HepG2 (cell line): ENCODE data around the gene DENND11. TPM values are rescaled to one million over a fixed set of nuclear protein-coding genes. Genes with fewer than 3 reads are reported as not detected.

ENCODE experiments used
- EP300 ChIP-seq, 3 experiments: sonication (generic) in 1 of 3; formaldehyde crosslinking in 1 of 3; IDR thresholded peaks; 2 replicates each; pipeline versions ENCODE4 v1.5.1 to v1.6.1; 2011 to 2020; ENCODE audit warnings: low read depth in 2 of 3, low read length in 2 of 3, borderline replicate concordance in 1 of 3, improper control_type of control experiment in 1 of 3, mild to moderate bottlenecking in 1 of 3, missing genetic modification reagents in 1 of 3, moderate library complexity in 1 of 3
- FOXJ3 ChIP-seq: sonication (generic); formaldehyde crosslinking; IDR thresholded peaks from 2 replicates; pipeline ENCODE4 v1.4.0; 2020; ENCODE audit warnings: missing genetic modification reagents, mild to moderate bottlenecking, borderline replicate concordance
- HNRNPK ChIP-seq: fragments of 200-400 bp; formaldehyde crosslinking; IDR thresholded peaks from 2 replicates; pipeline ENCODE4 v1.6.1; 2018; ENCODE audit warnings: low read length, low read depth, moderate library complexity, mild to moderate bottlenecking; ENCODE audit not compliant: poor library complexity, severe bottlenecking
- NFRKB ChIP-seq: fragments of 450-650 bp; IDR thresholded peaks from 2 replicates; pipeline ENCODE4 v1.6.1; 2017
- PAWR ChIP-seq: sonication (generic); formaldehyde crosslinking; IDR thresholded peaks from 2 replicates; pipeline ENCODE4 v1.4.0; 2020; ENCODE audit warnings: missing genetic modification reagents, mild to moderate bottlenecking, borderline replicate concordance
- PAX8 ChIP-seq: sonication (generic); formaldehyde crosslinking; IDR thresholded peaks from 2 replicates; pipeline ENCODE4 v1.8.0; 2022; ENCODE audit warnings: mild to moderate bottlenecking, missing genetic modification reagents, borderline replicate concordance
- SP5 ChIP-seq: IDR thresholded peaks from 2 replicates; pipeline ENCODE4 v1.6.1; 2016; ENCODE audit warnings: low read depth, borderline replicate concordance
- SPEN ChIP-seq: sonication (generic); formaldehyde crosslinking; IDR thresholded peaks from 2 replicates; pipeline ENCODE4 v1.5.1; 2020; ENCODE audit warnings: low read depth, mild to moderate bottlenecking, missing genetic modification reagents
- TP53 ChIP-seq: sonication (generic); formaldehyde crosslinking; conservative IDR thresholded peaks from 2 replicates; pipeline ENCODE4 v1.4.0; 2020; ENCODE audit warnings: missing genetic modification reagents
- ZNF251 ChIP-seq: sonication (generic); formaldehyde crosslinking; IDR thresholded peaks from 2 replicates; pipeline ENCODE4 v1.9.0; 2021; ENCODE audit warnings: mild to moderate bottlenecking, missing genetic modification reagents
- ZNF33B ChIP-seq: sonication (generic); formaldehyde crosslinking; IDR thresholded peaks from 2 replicates; pipeline ENCODE4 v1.5.1; 2020; ENCODE audit warnings: mild to moderate bottlenecking, missing genetic modification reagents
- polyA plus RNA-seq, 8 experiments: library from polyadenylated mRNA; depleted of rRNA in 3 of 8; stranded (reverse) in 7 of 8; unstranded in 1 of 8; fragments of >200 nt; fragmentation: Illumina TruSeq in 4 of 8; extraction: Trizol in 4 of 8; gene quantifications; 2 replicates each; pipeline versions ENCODE4 v1.2.1 to v1.2.3, GENCODE V29; 2011 to 2016; ENCODE audit warnings: low read depth in 4 of 8, missing spikeins in 1 of 8, mixed read lengths in 1 of 8; ENCODE audit not compliant: insufficient read depth in 1 of 8
- total RNA-seq, 5 experiments: library from RNA; depleted of rRNA; stranded (reverse); fragments of >200 nt; fragmentation: Illumina TruSeq; extraction: Trizol; gene quantifications; 2 replicates each; pipeline ENCODE4 v1.2.3, GENCODE V29; 2016; ENCODE audit warnings: low read depth in 1 of 5
- TF ChIP-seq, protein P1 (sequence below): sonication (generic); formaldehyde crosslinking; IDR thresholded peaks from 2 replicates; pipeline ENCODE4 v1.9.0; 2021; ENCODE audit warnings: missing genetic modification reagents, borderline replicate concordance
- TF ChIP-seq, protein P2 (sequence below): sonication (generic); formaldehyde crosslinking; IDR thresholded peaks from 2 replicates; pipeline ENCODE4 v1.5.1; 2020; ENCODE audit warnings: missing genetic modification reagents, mild to moderate bottlenecking, borderline replicate concordance
- TF ChIP-seq, protein P3 (sequence below): sonication (generic); formaldehyde crosslinking; IDR thresholded peaks from 2 replicates; pipeline ENCODE4 v1.5.0; 2020; ENCODE audit warnings: mild to moderate bottlenecking, missing genetic modification reagents, borderline replicate concordance
- TF ChIP-seq, protein P4 (sequence below): sonication (generic); formaldehyde crosslinking; IDR thresholded peaks from 2 replicates; pipeline ENCODE4 v1.5.0; 2020; ENCODE audit warnings: mild to moderate bottlenecking, missing genetic modification reagents

DENND11 gene
- total and polyA plus RNA-seq, 2 of the 13 experiments (the other 11 are each of a cell fraction or from before 2014, with no cell fraction given), result 7.1 to 10.5 TPM

DNA sequence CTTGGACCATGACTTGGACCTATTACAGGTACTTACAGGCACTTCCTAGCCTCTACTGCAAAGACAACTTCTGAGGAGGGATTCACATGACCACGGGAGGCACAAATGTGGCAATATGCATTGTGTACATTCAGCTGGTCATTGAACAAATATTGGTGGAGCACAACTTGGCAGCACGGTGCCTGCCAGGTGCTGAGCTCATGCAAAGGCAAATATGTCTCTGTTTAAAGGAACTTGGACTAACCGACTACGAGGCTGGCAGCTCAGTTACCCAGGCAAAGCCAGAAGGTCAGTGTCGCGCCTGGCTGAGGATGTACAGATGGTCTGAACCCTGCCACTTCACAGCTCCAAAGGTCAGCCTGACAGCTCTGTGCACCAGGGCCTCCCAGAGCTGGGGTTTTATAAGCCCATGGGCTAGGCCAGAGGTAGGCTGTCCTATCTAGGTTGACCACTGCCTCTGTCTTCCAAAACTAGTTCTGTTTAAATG is 6.1 kb downstream of the DENND11 start (continued):
- TF ChIP-seq SPEN, result 0 out of 2 replicates have a peak, but pooled peaks have one; percentile 30
- TF ChIP-seq FOXJ3 (CRISPR knock-in tag), result no peak; the same call in 1 of the 2 replicates
- TF ChIP-seq EP300 (IDR thresholded peaks at IDR 0.05; ENCODE audit: low read depth in 2 of 2, low read length in 2 of 2), result peak in 1 of 2 experiments; percentile 73; a peak in 1 of 4 replicates
- TF ChIP-seq EP300 (CRISPR knock-in tag; IDR thresholded peaks at IDR 0.05; ENCODE audit: borderline replicate concordance), result peak; percentile 68; the same call in 1 of the 2 replicates
- TF ChIP-seq ZNF251 (CRISPR knock-in tag), result no peak
- no peak for TF ChIP-seq HNRNPK
- TF ChIP-seq, protein P1, sequence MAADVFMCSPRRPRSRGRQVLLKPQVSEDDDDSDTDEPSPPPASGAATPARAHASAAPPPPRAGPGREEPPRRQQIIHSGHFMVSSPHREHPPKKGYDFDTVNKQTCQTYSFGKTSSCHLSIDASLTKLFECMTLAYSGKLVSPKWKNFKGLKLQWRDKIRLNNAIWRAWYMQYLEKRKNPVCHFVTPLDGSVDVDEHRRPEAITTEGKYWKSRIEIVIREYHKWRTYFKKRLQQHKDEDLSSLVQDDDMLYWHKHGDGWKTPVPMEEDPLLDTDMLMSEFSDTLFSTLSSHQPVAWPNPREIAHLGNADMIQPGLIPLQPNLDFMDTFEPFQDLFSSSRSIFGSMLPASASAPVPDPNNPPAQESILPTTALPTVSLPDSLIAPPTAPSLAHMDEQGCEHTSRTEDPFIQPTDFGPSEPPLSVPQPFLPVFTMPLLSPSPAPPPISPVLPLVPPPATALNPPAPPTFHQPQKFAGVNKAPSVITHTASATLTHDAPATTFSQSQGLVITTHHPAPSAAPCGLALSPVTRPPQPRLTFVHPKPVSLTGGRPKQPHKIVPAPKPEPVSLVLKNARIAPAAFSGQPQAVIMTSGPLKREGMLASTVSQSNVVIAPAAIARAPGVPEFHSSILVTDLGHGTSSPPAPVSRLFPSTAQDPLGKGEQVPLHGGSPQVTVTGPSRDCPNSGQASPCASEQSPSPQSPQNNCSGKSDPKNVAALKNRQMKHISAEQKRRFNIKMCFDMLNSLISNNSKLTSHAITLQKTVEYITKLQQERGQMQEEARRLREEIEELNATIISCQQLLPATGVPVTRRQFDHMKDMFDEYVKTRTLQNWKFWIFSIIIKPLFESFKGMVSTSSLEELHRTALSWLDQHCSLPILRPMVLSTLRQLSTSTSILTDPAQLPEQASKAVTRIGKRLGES, result no peak
- no peak for TF ChIP-seq PAWR (CRISPR knock-in tag)
- 0 out of 2 replicates have a peak, but pooled peaks have one; percentile 21 for TF ChIP-seq SP5 (CRISPR knock-in tag)
- TF ChIP-seq, protein P2, sequence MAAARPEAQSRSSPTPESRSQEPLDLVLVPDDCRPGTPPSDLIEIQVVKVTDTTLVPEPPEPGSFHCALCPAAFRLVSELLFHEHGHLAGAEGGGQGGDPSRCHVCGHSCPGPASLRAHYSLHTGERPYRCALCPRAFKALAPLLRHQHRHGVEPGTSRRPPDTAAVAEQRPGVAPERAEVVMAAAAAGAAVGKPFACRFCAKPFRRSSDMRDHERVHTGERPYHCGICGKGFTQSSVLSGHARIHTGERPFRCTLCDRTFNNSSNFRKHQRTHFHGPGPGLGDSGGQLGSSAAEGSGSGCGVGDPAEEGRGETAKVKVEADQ (CRISPR knock-in tag), result no peak
- TF ChIP-seq, protein P3, sequence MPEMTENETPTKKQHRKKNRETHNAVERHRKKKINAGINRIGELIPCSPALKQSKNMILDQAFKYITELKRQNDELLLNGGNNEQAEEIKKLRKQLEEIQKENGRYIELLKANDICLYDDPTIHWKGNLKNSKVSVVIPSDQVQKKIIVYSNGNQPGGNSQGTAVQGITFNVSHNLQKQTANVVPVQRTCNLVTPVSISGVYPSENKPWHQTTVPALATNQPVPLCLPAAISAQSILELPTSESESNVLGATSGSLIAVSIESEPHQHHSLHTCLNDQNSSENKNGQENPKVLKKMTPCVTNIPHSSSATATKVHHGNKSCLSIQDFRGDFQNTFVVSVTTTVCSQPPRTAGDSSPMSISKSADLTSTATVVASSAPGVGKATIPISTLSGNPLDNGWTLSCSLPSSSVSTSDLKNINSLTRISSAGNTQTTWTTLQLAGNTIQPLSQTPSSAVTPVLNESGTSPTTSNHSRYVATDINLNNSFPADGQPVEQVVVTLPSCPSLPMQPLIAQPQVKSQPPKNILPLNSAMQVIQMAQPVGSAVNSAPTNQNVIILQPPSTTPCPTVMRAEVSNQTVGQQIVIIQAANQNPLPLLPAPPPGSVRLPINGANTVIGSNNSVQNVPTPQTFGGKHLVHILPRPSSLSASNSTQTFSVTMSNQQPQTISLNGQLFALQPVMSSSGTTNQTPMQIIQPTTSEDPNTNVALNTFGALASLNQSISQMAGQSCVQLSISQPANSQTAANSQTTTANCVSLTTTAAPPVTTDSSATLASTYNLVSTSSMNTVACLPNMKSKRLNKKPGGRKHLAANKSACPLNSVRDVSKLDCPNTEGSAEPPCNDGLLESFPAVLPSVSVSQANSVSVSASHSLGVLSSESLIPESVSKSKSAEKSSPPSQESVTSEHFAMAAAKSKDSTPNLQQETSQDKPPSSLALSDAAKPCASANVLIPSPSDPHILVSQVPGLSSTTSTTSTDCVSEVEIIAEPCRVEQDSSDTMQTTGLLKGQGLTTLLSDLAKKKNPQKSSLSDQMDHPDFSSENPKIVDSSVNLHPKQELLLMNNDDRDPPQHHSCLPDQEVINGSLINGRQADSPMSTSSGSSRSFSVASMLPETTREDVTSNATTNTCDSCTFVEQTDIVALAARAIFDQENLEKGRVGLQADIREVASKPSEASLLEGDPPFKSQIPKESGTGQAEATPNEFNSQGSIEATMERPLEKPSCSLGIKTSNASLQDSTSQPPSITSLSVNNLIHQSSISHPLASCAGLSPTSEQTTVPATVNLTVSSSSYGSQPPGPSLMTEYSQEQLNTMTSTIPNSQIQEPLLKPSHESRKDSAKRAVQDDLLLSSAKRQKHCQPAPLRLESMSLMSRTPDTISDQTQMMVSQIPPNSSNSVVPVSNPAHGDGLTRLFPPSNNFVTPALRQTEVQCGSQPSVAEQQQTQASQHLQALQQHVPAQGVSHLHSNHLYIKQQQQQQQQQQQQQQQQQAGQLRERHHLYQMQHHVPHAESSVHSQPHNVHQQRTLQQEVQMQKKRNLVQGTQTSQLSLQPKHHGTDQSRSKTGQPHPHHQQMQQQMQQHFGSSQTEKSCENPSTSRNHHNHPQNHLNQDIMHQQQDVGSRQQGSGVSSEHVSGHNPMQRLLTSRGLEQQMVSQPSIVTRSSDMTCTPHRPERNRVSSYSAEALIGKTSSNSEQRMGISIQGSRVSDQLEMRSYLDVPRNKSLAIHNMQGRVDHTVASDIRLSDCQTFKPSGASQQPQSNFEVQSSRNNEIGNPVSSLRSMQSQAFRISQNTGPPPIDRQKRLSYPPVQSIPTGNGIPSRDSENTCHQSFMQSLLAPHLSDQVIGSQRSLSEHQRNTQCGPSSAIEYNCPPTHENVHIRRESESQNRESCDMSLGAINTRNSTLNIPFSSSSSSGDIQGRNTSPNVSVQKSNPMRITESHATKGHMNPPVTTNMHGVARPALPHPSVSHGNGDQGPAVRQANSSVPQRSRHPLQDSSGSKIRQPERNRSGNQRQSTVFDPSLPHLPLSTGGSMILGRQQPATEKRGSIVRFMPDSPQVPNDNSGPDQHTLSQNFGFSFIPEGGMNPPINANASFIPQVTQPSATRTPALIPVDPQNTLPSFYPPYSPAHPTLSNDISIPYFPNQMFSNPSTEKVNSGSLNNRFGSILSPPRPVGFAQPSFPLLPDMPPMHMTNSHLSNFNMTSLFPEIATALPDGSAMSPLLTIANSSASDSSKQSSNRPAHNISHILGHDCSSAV (CRISPR knock-in tag), result no peak
- no peak for TF ChIP-seq ZNF33B
- TF ChIP-seq, protein P4, sequence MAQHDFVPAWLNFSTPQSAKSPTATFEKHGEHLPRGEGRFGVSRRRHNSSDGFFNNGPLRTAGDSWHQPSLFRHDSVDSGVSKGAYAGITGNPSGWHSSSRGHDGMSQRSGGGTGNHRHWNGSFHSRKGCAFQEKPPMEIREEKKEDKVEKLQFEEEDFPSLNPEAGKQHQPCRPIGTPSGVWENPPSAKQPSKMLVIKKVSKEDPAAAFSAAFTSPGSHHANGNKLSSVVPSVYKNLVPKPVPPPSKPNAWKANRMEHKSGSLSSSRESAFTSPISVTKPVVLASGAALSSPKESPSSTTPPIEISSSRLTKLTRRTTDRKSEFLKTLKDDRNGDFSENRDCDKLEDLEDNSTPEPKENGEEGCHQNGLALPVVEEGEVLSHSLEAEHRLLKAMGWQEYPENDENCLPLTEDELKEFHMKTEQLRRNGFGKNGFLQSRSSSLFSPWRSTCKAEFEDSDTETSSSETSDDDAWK (CRISPR knock-in tag), result no peak
- TF ChIP-seq NFRKB, result no peak
- no peak for TF ChIP-seq PAX8 (CRISPR knock-in tag)
- no peak for TF ChIP-seq TP53
